GM23338 (cell line): ENCODE measurements around the gene CRISPLD2. TPM values are rescaled to one million over a fixed set of nuclear protein-coding genes. Genes with fewer than 3 reads are reported as not detected.

Source experiments
- ATAC-seq: fragments of 200-7000 bp; cut with Tn5 transposase; 3 replicates; pipeline ENCODE4 v1.9.1; 2020
- DNase-seq: peaks from one replicate; pipeline ENCODE4 v3.0.0-alpha.2; 2015; ENCODE audit warnings: low spot score
- H2AFZ ChIP-seq: fragments of 200-600 bp; sonication (generic); 2 replicates; pipeline ENCODE4 v1.8.0; 2016; ENCODE audit warnings: antibody characterized with exemption, mild to moderate bottlenecking, moderate library complexity
- H3F3A ChIP-seq: fragments of 200-600 bp; sonication (generic); replicated peaks from 2 replicates; pipeline ENCODE4 v1.8.0; 2017; ENCODE audit warnings: antibody characterized with exemption, mixed run types, low read depth
- H3K27ac ChIP-seq: fragments of 200-600 bp; sonication (generic); 2 replicates; pipeline ENCODE4 v1.6.1; 2016; ENCODE audit warnings: low read depth
- H3K27me3 ChIP-seq: fragments of 200-600 bp; sonication (generic); 2 replicates; pipeline ENCODE4 v1.8.0; 2016; ENCODE audit warnings: mild to moderate bottlenecking, mixed run types, moderate library complexity; ENCODE audit not compliant: insufficient read depth
- H3K36me3 ChIP-seq: fragments of 200-600 bp; sonication (generic); 2 replicates; pipeline ENCODE4 v1.8.0; 2016; ENCODE audit warnings: mild to moderate bottlenecking; ENCODE audit not compliant: insufficient read depth
- H3K4me1 ChIP-seq: fragments of 200-600 bp; sonication (generic); 2 replicates; pipeline ENCODE4 v1.8.0; 2016; ENCODE audit warnings: mild to moderate bottlenecking, moderate library complexity; ENCODE audit not compliant: insufficient read depth
- H3K4me2 ChIP-seq: fragments of 200-600 bp; sonication (generic); 2 replicates; pipeline ENCODE4 v1.7.1; 2017; ENCODE audit warnings: mixed run types
- H3K4me3 ChIP-seq: fragments of 200-600 bp; sonication (generic); 2 replicates; pipeline ENCODE4 v1.6.1; 2016; ENCODE audit warnings: mixed run types
- H3K79me2 ChIP-seq: fragments of 200-600 bp; sonication (generic); replicated peaks from 2 replicates; pipeline ENCODE4 v1.8.0; 2017; ENCODE audit warnings: mild to moderate bottlenecking; ENCODE audit not compliant: insufficient read depth
- H3K9me2 ChIP-seq: fragments of 200-600 bp; sonication (generic); 2 replicates; pipeline ENCODE4 v1.8.0; 2017; ENCODE audit not compliant: insufficient read depth
- H4K20me1 ChIP-seq: fragments of 200-600 bp; sonication (generic); replicated peaks from 2 replicates; pipeline ENCODE4 v1.8.0; 2017; ENCODE audit warnings: mild to moderate bottlenecking; ENCODE audit not compliant: insufficient read depth
- H3K27ac Mint-ChIP-seq: 2 replicates; pipeline ENCODE4 v1.8.0; 2020; ENCODE audit warnings: inconsistent platforms, mild to moderate bottlenecking, moderate library complexity, mixed read lengths
- H3K27me3 Mint-ChIP-seq: 3 replicates; pipeline ENCODE4 v1.8.0; 2022; ENCODE audit warnings: low read depth, mild to moderate bottlenecking, moderate library complexity, mixed read lengths, inconsistent platforms; ENCODE audit not compliant: insufficient read depth, poor library complexity
- H3K36me3 Mint-ChIP-seq: 3 replicates; pipeline ENCODE4 v1.8.0; 2021; ENCODE audit warnings: low read depth, mild to moderate bottlenecking, inconsistent platforms, moderate library complexity, mixed read lengths
- H3K4me1 Mint-ChIP-seq: 3 replicates; pipeline ENCODE4 v1.8.0; 2020; ENCODE audit warnings: mild to moderate bottlenecking, inconsistent platforms, mixed read lengths
- H3K4me3 Mint-ChIP-seq: 3 replicates; pipeline ENCODE4 v1.8.0; 2021; ENCODE audit warnings: moderate library complexity, mild to moderate bottlenecking, inconsistent platforms, mixed read lengths
- H3K9me3 Mint-ChIP-seq: 3 replicates; pipeline ENCODE4 v1.8.0; 2020; ENCODE audit warnings: moderate library complexity, mild to moderate bottlenecking, inconsistent platforms, mixed read lengths
- CREB1 ChIP-seq: fragments of 250-450 bp; sonication (Bioruptor Pico); IDR thresholded peaks from 2 replicates; pipeline ENCODE4 v1.5.0; 2020; ENCODE audit warnings: low read depth, mild to moderate bottlenecking, moderate library complexity
- ETS1 ChIP-seq: IDR thresholded peaks from 2 replicates; pipeline ENCODE4 v1.6.1; 2016; ENCODE audit warnings: antibody characterized with exemption
- EZH2 ChIP-seq: fragments of 200-600 bp; sonication (generic); IDR thresholded peaks from one replicate; pipeline ENCODE4 v1.8.0; 2017; ENCODE audit warnings: antibody characterized with exemption, mild to moderate bottlenecking, low read depth; ENCODE audit not compliant: unreplicated experiment
- EZH2phosphoT487 ChIP-seq: fragments of 200-600 bp; sonication (generic); IDR thresholded peaks from one replicate; pipeline ENCODE4 v1.8.1; 2018; ENCODE audit warnings: antibody characterized with exemption; ENCODE audit not compliant: unreplicated experiment
- JUNB ChIP-seq: IDR thresholded peaks from one replicate; pipeline ENCODE4 v1.6.1; 2016; ENCODE audit warnings: antibody characterized with exemption; ENCODE audit not compliant: unreplicated experiment
- POLR2AphosphoS5 ChIP-seq: IDR thresholded peaks from 2 replicates; pipeline ENCODE4 v1.6.1; 2016; ENCODE audit warnings: antibody characterized with exemption, low read depth
- REST ChIP-seq: IDR thresholded peaks from one replicate; pipeline ENCODE4 v1.6.1; 2018; ENCODE audit warnings: antibody characterized with exemption; ENCODE audit not compliant: unreplicated experiment
- STAT1 ChIP-seq: IDR thresholded peaks from one replicate; pipeline ENCODE4 v1.6.1; 2016; ENCODE audit warnings: antibody characterized with exemption; ENCODE audit not compliant: unreplicated experiment
- ZNF114 ChIP-seq: fragments of 250-450 bp; sonication (Bioruptor Pico); IDR thresholded peaks from 2 replicates; pipeline ENCODE4 v1.5.0; 2020; ENCODE audit warnings: mild to moderate bottlenecking, moderate library complexity
- ZNF331 ChIP-seq: fragments of 250-450 bp; sonication (Bioruptor Pico); IDR thresholded peaks from 2 replicates; pipeline ENCODE4 v1.5.0; 2020; ENCODE audit warnings: low read depth, mild to moderate bottlenecking, moderate library complexity
- ZNF462 ChIP-seq: fragments of 250-450 bp; sonication (Bioruptor Pico); IDR thresholded peaks from 2 replicates; pipeline ENCODE4 v1.5.0; 2020; ENCODE audit warnings: mild to moderate bottlenecking, moderate library complexity
- polyA plus RNA-seq: library from polyadenylated mRNA; unstranded; fragments of >200 nt; fragmentation: Nextera tagmentation; extraction: Ambion mirVana; gene quantifications from 2 replicates; pipeline ENCODE4 v1.2.1, GENCODE V29; 2016
- total RNA-seq: library from RNA; depleted of rRNA; stranded (reverse); fragments of >200 nt; shearing (Covaris generic); gene quantifications from 2 replicates; pipeline ENCODE4 v1.2.3, GENCODE V29; 2014

Gene CRISPLD2
- total and polyA plus RNA-seq, 2 experiments from 2014 or later = 2.6 to 8.3 TPM

- TF ChIP-seq EZH2phosphoT487 (no peak), EZH2 (no peak)
These were observed 121.1 kb downstream of the CRISPLD2 start (continued) for GRCh38 chr16:84940670-84941551.

- no peaks in the 10 kb centered on the region for H4K20me1 ChIP-seq
- no peak overlapping the region for H3K4me2 ChIP-seq
- ATAC-seq = no peak
- H3K9me2 ChIP-seq = no peaks in the 10 kb centered on the region
- no peaks in the 10 kb centered on the region for H3K27me3 ChIP-seq
- no peaks in the 10 kb centered on the region for H3K79me2 ChIP-seq
- no peak for DNase-seq
- Mint-ChIP-seq H3K4me3 (no peak overlapping the region), H3K9me3 (peaks cover 4% of the 10 kb centered on the region; the same call in 1 of the 3 replicates), H3K4me1 (0 out of 3 replicates have a peak, but pooled peaks cover 3% of the 10 kb centered on the region), H3K27ac (no peak overlapping the region; the same call in 1 of the 2 replicates), H3K36me3 (no peaks in the 10 kb centered on the region), H3K27me3 (peaks cover 19% of the 10 kb centered on the region)
- no peak overlapping the region for H3K27ac ChIP-seq
- no peaks in the 10 kb centered on the region for H3K4me1 ChIP-seq
- H2AFZ ChIP-seq = peak overlapping the region; percentile 69
- no peak overlapping the region for H3K4me3 ChIP-seq
- no peaks in the 10 kb centered on the region for H3F3A ChIP-seq
- H3K36me3 ChIP-seq = no peaks in the 10 kb centered on the region
- no peak for TF ChIP-seq REST
- TF ChIP-seq ZNF114 = no peak
- TF ChIP-seq STAT1 = no peak
- no peak for TF ChIP-seq EZH2phosphoT487
- TF ChIP-seq ETS1 = no peak
- TF ChIP-seq POLR2AphosphoS5 = no peak
- TF ChIP-seq JUNB = no peak
- TF ChIP-seq CREB1 (CRISPR knock-in tag) = no peak
- TF ChIP-seq EZH2 = no peak
- TF ChIP-seq ZNF331 (CRISPR knock-in tag) = no peak
- no peak for TF ChIP-seq ZNF462
These were observed 122.1 kb downstream of the CRISPLD2 start for GRCh38 chr16:84941921-84942320.
